ENCODE data around the gene TAOK2.
A peak's percentile ranks its signal among the peaks of the same experiment; 100 is the strongest.

TAOK2 gene

DNA sequence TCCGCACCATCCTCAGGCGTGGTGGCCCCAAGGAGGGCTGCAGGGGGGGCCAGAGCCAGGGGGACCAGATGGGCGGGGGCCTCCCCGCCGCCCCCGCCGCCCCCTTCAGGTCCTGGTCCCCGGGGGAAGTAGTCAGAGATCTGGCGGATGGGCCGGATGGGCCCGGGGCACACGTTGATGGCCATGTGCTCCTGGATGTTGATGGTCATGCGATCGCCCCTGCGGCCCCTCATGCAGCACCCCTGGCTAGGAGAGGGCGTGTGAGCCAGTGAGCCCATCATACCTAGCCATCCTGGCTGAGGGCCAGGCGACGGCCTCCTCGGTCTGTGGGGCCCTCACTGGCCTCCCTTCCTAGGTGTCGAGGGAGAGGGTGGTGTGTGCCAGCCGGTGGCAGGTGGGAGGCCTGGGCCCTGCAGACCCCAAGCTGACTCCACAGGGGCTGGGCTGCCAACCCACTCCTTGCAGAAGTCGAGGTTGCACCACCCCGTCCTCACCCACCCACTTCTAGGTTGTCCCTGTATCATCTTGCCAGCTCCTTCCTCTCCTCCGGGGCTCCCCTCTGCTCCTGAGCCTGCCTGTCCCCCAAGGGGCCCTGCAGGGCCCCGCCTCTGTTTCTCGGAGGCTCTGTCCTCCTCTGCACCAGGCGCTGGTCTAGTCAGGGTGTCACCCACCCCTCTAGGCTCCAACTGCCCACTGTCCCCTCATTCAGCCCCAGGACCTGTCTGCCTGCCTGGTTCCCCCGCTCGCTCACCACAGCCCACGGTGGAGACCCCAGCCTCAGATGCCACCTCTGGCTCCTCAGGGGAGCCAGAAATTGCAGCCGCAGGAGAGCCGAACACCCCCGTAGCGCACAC, 36.5 kb downstream of the TAOK2 start (continued):
- TF ChIP-seq, protein P1, sequence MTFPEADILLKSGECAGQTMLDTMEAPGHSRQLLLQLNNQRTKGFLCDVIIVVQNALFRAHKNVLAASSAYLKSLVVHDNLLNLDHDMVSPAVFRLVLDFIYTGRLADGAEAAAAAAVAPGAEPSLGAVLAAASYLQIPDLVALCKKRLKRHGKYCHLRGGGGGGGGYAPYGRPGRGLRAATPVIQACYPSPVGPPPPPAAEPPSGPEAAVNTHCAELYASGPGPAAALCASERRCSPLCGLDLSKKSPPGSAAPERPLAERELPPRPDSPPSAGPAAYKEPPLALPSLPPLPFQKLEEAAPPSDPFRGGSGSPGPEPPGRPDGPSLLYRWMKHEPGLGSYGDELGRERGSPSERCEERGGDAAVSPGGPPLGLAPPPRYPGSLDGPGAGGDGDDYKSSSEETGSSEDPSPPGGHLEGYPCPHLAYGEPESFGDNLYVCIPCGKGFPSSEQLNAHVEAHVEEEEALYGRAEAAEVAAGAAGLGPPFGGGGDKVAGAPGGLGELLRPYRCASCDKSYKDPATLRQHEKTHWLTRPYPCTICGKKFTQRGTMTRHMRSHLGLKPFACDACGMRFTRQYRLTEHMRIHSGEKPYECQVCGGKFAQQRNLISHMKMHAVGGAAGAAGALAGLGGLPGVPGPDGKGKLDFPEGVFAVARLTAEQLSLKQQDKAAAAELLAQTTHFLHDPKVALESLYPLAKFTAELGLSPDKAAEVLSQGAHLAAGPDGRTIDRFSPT (tag by site-specific recombination; IDR thresholded peaks at IDR 0.05): no peak
- no peak for TF ChIP-seq ZFP41 (tag by site-specific recombination; IDR thresholded peaks at IDR 0.05; ENCODE audit: borderline replicate concordance)
- TF ChIP-seq, protein P2, sequence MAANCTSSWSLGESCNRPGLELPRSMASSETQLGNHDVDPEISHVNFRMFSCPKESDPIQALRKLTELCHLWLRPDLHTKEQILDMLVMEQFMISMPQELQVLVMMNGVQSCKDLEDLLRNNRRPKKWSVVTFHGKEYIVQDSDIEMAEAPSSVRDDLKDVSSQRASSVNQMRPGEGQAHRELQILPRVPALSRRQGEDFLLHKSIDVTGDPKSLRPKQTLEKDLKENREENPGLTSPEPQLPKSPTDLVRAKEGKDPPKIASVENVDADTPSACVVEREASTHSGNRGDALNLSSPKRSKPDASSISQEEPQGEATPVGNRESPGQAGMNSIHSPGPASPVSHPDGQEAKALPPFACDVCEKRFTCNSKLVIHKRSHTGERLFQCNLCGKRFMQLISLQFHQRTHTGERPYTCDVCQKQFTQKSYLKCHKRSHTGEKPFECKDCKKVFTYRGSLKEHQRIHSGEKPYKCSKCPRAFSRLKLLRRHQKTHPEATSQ (tag by site-specific recombination; IDR thresholded peaks at IDR 0.05): no peak
- no peak for TF ChIP-seq ZNF157 (tag by site-specific recombination; IDR thresholded peaks at IDR 0.05)
- no peak for TF ChIP-seq ZEB2 (tag by site-specific recombination; IDR thresholded peaks at IDR 0.05)
- no peak for TF ChIP-seq ZNF585B (tag by site-specific recombination; IDR thresholded peaks at IDR 0.05)
- TF ChIP-seq, protein P3, sequence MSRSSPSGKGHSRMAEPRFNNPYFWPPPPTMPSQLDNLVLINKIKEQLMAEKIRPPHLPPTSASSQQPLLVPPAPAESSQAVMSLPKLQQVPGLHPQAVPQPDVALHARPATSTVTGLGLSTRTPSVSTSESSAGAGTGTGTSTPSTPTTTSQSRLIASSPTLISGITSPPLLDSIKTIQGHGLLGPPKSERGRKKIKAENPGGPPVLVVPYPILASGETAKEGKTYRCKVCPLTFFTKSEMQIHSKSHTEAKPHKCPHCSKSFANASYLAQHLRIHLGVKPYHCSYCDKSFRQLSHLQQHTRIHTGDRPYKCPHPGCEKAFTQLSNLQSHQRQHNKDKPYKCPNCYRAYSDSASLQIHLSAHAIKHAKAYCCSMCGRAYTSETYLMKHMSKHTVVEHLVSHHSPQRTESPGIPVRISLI (tag by site-specific recombination; IDR thresholded peaks at IDR 0.05): no peak
- TF ChIP-seq ZNF366 (tag by site-specific recombination; conservative IDR thresholded peaks at IDR 0.05): no peak
- peak; percentile 81 for TF ChIP-seq ZBTB20 (tag by site-specific recombination; IDR thresholded peaks at IDR 0.05)
- no peak for TF ChIP-seq ZNF24 (tag by site-specific recombination; IDR thresholded peaks at IDR 0.05)
- peak; percentile 80 for TF ChIP-seq ZFP69B (tag by site-specific recombination; IDR thresholded peaks at IDR 0.05)
- no peak for TF ChIP-seq ZNF660 (tag by site-specific recombination; IDR thresholded peaks at IDR 0.05)
- TF ChIP-seq GLIS1 (tag by site-specific recombination; IDR thresholded peaks at IDR 0.05): peak; percentile 43
- TF ChIP-seq ZNF610 (tag by site-specific recombination; IDR thresholded peaks at IDR 0.05; ENCODE audit: borderline replicate concordance): no peak
- TF ChIP-seq, protein P4, sequence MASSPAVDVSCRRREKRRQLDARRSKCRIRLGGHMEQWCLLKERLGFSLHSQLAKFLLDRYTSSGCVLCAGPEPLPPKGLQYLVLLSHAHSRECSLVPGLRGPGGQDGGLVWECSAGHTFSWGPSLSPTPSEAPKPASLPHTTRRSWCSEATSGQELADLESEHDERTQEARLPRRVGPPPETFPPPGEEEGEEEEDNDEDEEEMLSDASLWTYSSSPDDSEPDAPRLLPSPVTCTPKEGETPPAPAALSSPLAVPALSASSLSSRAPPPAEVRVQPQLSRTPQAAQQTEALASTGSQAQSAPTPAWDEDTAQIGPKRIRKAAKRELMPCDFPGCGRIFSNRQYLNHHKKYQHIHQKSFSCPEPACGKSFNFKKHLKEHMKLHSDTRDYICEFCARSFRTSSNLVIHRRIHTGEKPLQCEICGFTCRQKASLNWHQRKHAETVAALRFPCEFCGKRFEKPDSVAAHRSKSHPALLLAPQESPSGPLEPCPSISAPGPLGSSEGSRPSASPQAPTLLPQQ (tag by site-specific recombination; IDR thresholded peaks at IDR 0.05): peak; percentile 83
- no peak for TF ChIP-seq ZNF571 (tag by site-specific recombination; IDR thresholded peaks at IDR 0.05)
- no peak for TF ChIP-seq ZNF433 (tag by site-specific recombination; IDR thresholded peaks at IDR 0.05; ENCODE audit: low read depth)
- no peak for TF ChIP-seq ZNF23 (tag by site-specific recombination; IDR thresholded peaks at IDR 0.05; ENCODE audit: borderline replicate concordance)
- no peak for TF ChIP-seq ZNF211 (tag by site-specific recombination; IDR thresholded peaks at IDR 0.05; ENCODE audit: low read depth)
- TF ChIP-seq, protein P5, sequence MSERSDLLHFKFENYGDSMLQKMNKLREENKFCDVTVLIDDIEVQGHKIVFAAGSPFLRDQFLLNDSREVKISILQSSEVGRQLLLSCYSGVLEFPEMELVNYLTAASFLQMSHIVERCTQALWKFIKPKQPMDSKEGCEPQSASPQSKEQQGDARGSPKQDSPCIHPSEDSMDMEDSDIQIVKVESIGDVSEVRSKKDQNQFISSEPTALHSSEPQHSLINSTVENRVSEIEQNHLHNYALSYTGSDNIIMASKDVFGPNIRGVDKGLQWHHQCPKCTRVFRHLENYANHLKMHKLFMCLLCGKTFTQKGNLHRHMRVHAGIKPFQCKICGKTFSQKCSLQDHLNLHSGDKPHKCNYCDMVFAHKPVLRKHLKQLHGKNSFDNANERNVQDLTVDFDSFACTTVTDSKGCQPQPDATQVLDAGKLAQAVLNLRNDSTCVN (tag by site-specific recombination; optimal IDR thresholded peaks at IDR 0.05): no peak
- TF ChIP-seq ZSCAN16 (tag by site-specific recombination; IDR thresholded peaks at IDR 0.05): 0 out of 2 replicates have a peak, but pooled peaks have one; percentile 25
- TF ChIP-seq SP2 (tag by site-specific recombination; IDR thresholded peaks at IDR 0.05): no peak; the same call in 1 of the 2 replicates
- TF ChIP-seq ZNF560 (tag by site-specific recombination; IDR thresholded peaks at IDR 0.05; ENCODE audit: borderline replicate concordance): no peak
- no peak for TF ChIP-seq ZBTB21 (tag by site-specific recombination; IDR thresholded peaks at IDR 0.05)
- TF ChIP-seq, protein P6, sequence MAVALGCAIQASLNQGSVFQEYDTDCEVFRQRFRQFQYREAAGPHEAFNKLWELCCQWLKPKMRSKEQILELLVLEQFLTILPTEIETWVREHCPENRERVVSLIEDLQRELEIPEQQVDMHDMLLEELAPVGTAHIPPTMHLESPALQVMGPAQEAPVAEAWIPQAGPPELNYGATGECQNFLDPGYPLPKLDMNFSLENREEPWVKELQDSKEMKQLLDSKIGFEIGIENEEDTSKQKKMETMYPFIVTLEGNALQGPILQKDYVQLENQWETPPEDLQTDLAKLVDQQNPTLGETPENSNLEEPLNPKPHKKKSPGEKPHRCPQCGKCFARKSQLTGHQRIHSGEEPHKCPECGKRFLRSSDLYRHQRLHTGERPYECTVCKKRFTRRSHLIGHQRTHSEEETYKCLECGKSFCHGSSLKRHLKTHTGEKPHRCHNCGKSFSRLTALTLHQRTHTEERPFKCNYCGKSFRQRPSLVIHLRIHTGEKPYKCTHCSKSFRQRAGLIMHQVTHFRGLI (tag by site-specific recombination; IDR thresholded peaks at IDR 0.05): no peak
- TF ChIP-seq ZBTB17 (tag by site-specific recombination; IDR thresholded peaks at IDR 0.05): no peak
- 0 out of 2 replicates have a peak, but pooled peaks have one; percentile 11 for TF ChIP-seq EGR2 (tag by site-specific recombination; IDR thresholded peaks at IDR 0.05; ENCODE audit: low read depth)
- no peak for TF ChIP-seq OSR2 (tag by site-specific recombination; IDR thresholded peaks at IDR 0.05)
- TF ChIP-seq, protein P7, sequence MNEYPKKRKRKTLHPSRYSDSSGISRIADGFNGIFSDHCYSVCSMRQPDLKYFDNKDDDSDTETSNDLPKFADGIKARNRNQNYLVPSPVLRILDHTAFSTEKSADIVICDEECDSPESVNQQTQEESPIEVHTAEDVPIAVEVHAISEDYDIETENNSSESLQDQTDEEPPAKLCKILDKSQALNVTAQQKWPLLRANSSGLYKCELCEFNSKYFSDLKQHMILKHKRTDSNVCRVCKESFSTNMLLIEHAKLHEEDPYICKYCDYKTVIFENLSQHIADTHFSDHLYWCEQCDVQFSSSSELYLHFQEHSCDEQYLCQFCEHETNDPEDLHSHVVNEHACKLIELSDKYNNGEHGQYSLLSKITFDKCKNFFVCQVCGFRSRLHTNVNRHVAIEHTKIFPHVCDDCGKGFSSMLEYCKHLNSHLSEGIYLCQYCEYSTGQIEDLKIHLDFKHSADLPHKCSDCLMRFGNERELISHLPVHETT (tag by site-specific recombination; IDR thresholded peaks at IDR 0.05): no peak
- TF ChIP-seq ZNF701 (tag by site-specific recombination; IDR thresholded peaks at IDR 0.05): 0 out of 2 replicates have a peak, but pooled peaks have one; percentile 42

Measured in HEK293 (cell line).